ENCODE results near the gene HACE1. TPM values are rescaled to one million over a fixed set of nuclear protein-coding genes. Genes with fewer than 3 reads are reported as not detected.
A peak's percentile ranks its signal among the peaks of the same experiment; 100 is the strongest.
"Not testable (repeated sequence)": the region's sequence is repeated elsewhere in the genome, so short reads cannot be mapped to it uniquely, and the experiment has no call there.

The HACE1 gene
- total and polyA plus RNA-seq, 10 donors: 3.8 to 17.3 (median 13.0) TPM

DNA sequence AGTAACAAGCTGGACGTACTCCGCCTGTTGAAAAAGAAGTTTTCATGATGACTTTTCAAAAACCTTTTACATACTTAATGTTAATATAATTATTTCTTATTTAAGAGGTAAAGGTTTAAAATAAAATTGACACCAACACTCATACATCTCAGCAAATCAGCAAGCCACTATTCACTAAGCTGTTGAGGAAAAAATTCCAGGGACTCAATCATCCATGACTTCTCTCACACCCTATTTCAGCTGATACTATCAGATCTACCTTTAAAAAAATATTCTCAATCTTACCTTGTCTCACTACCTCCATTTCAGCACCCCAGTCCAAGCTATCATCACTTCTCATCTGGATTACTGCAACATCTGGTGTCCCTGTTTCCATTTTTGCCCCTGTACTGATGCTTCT lies 109.3 kb downstream of the HACE1 start:
- intact Hi-C loops (cut with DNase I; ENCODE audit: low total_unique reads): no loop called here
- H3K27ac ChIP-seq: no peak overlapping the region
- no peaks in the 10 kb centered on the region for H3K4me1 ChIP-seq
- H3K27me3 ChIP-seq (replicated peaks in 1 of 7): no peaks in the 10 kb centered on the region
- 95 to 99% (median 97%) methylated on average over 2 of the region's 2 CpGs for WGBS, 5 donors
- H3K4me3 ChIP-seq: no peak overlapping the region
- TF ChIP-seq, protein P1, sequence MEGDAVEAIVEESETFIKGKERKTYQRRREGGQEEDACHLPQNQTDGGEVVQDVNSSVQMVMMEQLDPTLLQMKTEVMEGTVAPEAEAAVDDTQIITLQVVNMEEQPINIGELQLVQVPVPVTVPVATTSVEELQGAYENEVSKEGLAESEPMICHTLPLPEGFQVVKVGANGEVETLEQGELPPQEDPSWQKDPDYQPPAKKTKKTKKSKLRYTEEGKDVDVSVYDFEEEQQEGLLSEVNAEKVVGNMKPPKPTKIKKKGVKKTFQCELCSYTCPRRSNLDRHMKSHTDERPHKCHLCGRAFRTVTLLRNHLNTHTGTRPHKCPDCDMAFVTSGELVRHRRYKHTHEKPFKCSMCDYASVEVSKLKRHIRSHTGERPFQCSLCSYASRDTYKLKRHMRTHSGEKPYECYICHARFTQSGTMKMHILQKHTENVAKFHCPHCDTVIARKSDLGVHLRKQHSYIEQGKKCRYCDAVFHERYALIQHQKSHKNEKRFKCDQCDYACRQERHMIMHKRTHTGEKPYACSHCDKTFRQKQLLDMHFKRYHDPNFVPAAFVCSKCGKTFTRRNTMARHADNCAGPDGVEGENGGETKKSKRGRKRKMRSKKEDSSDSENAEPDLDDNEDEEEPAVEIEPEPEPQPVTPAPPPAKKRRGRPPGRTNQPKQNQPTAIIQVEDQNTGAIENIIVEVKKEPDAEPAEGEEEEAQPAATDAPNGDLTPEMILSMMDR (IDR thresholded peaks at IDR 0.05 in 8 of 11, conservative IDR thresholded peaks at IDR 0.05 in 3 of 11): no peak
- no peak for TF ChIP-seq POLR2A (IDR thresholded peaks at IDR 0.05)
- TF ChIP-seq POLR2AphosphoS5 (IDR thresholded peaks at IDR 0.05): no peak
- H3K36me3 ChIP-seq: peaks cover 0 to 38% (median 2%) of the 10 kb centered on the region in 6 donors
- H3K9me3 ChIP-seq: peaks cover 0 to 19% (median 16%) of the 10 kb centered on the region in 8 donors
- no peak for DNase-seq

DNA sequence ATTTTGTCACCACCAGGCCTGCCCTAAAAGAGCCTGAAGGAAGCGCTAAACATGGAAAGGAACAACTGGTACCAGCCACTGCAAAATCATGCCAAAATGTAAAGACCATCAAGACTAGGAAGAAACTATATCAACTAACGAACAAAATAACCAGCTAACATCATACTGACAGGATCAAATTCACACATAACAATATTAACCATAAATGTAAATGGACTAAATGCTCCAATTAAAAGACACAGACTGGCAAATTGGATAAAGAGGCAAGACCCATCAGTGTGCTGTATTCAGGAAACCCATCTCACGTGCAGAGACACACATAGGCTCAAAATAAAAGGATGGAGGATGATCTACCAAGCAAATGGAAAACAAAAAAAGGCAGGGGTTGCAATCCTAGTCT lies 120.6 kb downstream of the HACE1 start:
- intact Hi-C loops (cut with DNase I; ENCODE audit: low total_unique reads): not testable (repeated sequence)

DNA sequence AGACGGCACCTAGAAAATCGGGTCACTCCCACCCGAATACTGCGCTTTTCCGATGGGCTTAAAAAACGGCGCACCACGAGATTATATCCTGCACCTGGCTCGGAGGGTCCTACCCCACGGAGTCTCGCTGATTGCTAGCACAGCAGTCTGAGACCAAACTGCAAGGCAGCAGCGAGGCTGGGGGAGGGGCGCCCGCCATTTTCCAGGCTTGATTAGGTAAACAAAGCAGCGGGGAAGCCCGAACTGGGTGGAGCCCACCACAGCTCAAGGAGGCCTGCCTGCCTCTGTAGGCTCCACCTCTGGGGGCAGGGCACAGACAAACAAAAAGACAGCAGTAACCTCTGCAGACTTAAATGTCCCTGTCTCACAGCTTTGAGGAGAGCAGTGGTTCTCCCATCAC lies 122.2 kb downstream of the HACE1 start:
- intact Hi-C loops (cut with DNase I; ENCODE audit: low total_unique reads); H3K27me3 ChIP-seq (replicated peaks in 1 of 7); H3K4me3 ChIP-seq; H3K9me3 ChIP-seq; H3K27ac ChIP-seq; H3K4me1 ChIP-seq: not testable (repeated sequence)
- DNase-seq: peak; percentile 54
- 85 to 96% (median 89%) methylated on average over 5 to 16 of the region's 16 CpGs for WGBS, 5 donors
- peaks cover 0 to 20% (median 0%) of the 10 kb centered on the region in 6 donors for H3K36me3 ChIP-seq

More for the DNA sequence above, 120.6 kb downstream of the HACE1 start:
- not testable (repeated sequence) for DNase-seq; H3K27me3 ChIP-seq (replicated peaks in 1 of 7); H3K27ac ChIP-seq; H3K4me1 ChIP-seq; H3K4me3 ChIP-seq; H3K9me3 ChIP-seq
- H3K36me3 ChIP-seq: peaks cover 0 to 15% (median 0%) of the 10 kb centered on the region in 6 donors
- 91 to 96% (median 95%) methylated on average over 3 of the region's 3 CpGs for WGBS, 5 donors

DNA sequence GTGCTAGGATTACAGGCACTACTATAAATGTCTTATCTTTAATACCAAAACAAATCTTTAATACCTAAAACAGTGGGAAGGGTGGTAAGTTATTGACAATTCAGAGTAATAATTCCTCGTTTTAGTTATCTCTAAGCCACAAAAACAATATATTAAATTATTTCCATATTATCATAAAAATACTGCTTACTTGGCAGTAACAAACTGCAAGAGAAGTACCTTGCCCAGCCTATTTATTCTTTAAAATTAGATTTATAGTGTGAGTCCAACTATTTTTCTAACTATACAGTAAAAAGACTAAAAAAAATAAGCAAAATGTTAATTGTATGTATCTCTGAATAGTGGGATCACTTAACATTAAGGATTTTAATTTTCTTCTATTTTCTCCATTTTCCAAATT lies 123.2 kb downstream of the HACE1 start:
- intact Hi-C loops (cut with DNase I; ENCODE audit: low total_unique reads): no loop called here
- Histone ChIP-seq H3K36me3 (peaks cover 0 to 20% (median 0%) of the 10 kb centered on the region in 6 donors), H3K27me3 (replicated peaks in 1 of 7) (no peaks in the 10 kb centered on the region), H3K9me3 (no peaks in the 10 kb centered on the region), H3K4me3 (no peak overlapping the region), H3K4me1 (no peaks in the 10 kb centered on the region), H3K27ac (no peak overlapping the region)
- DNase-seq: no peak
- TF ChIP-seq POLR2A (IDR thresholded peaks at IDR 0.05): no peak
- TF ChIP-seq, protein P1 (IDR thresholded peaks at IDR 0.05 in 8 of 11, conservative IDR thresholded peaks at IDR 0.05 in 3 of 11): no peak
- TF ChIP-seq POLR2AphosphoS5 (IDR thresholded peaks at IDR 0.05): no peak
- whole genome bisulfite sequencing, 5 donors: 87 to 98% (median 94%) methylated on average over 1 of the region's 1 CpG

DNA sequence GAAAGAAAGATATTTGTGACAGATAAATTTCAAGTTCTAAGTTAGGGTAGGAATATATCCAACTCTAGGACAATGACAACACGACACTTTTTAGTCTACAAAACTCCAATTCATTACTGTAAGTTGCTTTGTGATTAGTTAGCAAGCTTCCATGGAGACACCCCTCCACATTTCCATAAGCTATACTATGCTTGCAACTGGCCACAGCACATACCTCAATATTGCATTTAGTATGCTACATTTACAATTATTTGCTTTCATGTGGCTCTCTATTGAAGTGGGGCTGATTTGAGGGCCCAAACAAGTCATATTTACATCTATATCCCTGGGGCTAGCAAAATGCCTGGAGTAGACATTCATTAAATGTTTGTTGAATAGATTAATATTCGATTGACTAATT lies 129.3 kb downstream of the HACE1 start:
- intact Hi-C loops (cut with DNase I; ENCODE audit: low total_unique reads): no loop called here
- Histone ChIP-seq H3K4me1 (no peaks in the 10 kb centered on the region), H3K4me3 (no peak overlapping the region), H3K9me3 (no peaks in the 10 kb centered on the region), H3K27ac (no peak overlapping the region), H3K36me3 (peaks cover 0 to 29% (median 0%) of the 10 kb centered on the region in 6 donors), H3K27me3 (replicated peaks in 1 of 7) (no peaks in the 10 kb centered on the region)
- no peak for DNase-seq
- 79 to 96% (median 96%) methylated on average over 2 of the region's 2 CpGs for WGBS, 5 donors
- TF ChIP-seq POLR2AphosphoS5 (IDR thresholded peaks at IDR 0.05) (no peak), POLR2A (IDR thresholded peaks at IDR 0.05) (no peak)
- TF ChIP-seq, protein P1 (IDR thresholded peaks at IDR 0.05 in 8 of 11, conservative IDR thresholded peaks at IDR 0.05 in 3 of 11): no peak

Measured in spleen (tissue), 11 donors.